Thymus (tissue), 11 donors: ENCODE measurements around the gene KRCC1. TPM values are rescaled to one million over a fixed set of nuclear protein-coding genes. Genes with fewer than 3 reads are reported as not detected.

Source experiments
- DNase-seq, 9 donors: peaks; one replicate each; pipeline ENCODE4 v3.0.0-alpha.2; 2013; ENCODE audit warnings: low spot score in 9 of 9, low read depth in 6 of 9, missing footprints in 1 of 9
- H3K27ac ChIP-seq, 2 donors: one replicate each; pipeline ENCODE4 v1.5.1; 2013; ENCODE audit warnings: control low read depth in 1 of 2, low read depth in 1 of 2, low read length in 1 of 2, mild to moderate bottlenecking in 1 of 2, moderate library complexity in 1 of 2
- H3K27me3 ChIP-seq, 2 donors: one replicate each; pipeline ENCODE4 v1.5.1; 2013; ENCODE audit warnings: low read length in 1 of 2; ENCODE audit not compliant: control insufficient read depth in 2 of 2, insufficient read depth in 1 of 2
- H3K36me3 ChIP-seq, 2 donors: one replicate each; pipeline ENCODE4 v1.5.1; 2013; ENCODE audit warnings: low read length in 1 of 2, mild to moderate bottlenecking in 1 of 2, moderate library complexity in 1 of 2; ENCODE audit not compliant: control insufficient read depth in 2 of 2, insufficient read depth in 2 of 2
- H3K4me1 ChIP-seq, 2 donors: one replicate each; pipeline ENCODE4 v1.5.1; 2013; ENCODE audit warnings: low read length in 2 of 2; ENCODE audit not compliant: control insufficient read depth in 2 of 2, insufficient read depth in 2 of 2
- H3K4me3 ChIP-seq, 2 donors: one replicate each; pipeline ENCODE4 v1.5.1; 2013; ENCODE audit warnings: low read length in 2 of 2, control low read depth in 1 of 2, mild to moderate bottlenecking in 1 of 2
- H3K9me3 ChIP-seq, 2 donors: one replicate each; pipeline ENCODE4 v1.5.1; 2013; ENCODE audit warnings: low read length in 1 of 2, mild to moderate bottlenecking in 1 of 2; ENCODE audit not compliant: control insufficient read depth in 2 of 2, insufficient read depth in 1 of 2
- WGBS: extraction: QIAGEN DNeasy Blood & Tissue Kit; methylation state at CpG from one replicate; pipeline ENCODE4 v1.1.7; 2013; 5-methylcytosine and 5-hydroxymethylcytosine counted together
- polyA plus RNA-seq: library from polyadenylated mRNA; stranded (reverse); fragments of 200-250 nt; gene quantifications from one replicate; pipeline ENCODE4 v1.2.3, GENCODE V29; 2013
- total RNA-seq: library from RNA; stranded (reverse); fragments of 120-200 nt; gene quantifications from one replicate; pipeline ENCODE4 v1.2.4, GENCODE V29; 2013
- donor health status: healthy.

KRCC1 gene
- total and polyA plus RNA-seq, 2 donors = 42.3 to 57.2 TPM

DNA sequence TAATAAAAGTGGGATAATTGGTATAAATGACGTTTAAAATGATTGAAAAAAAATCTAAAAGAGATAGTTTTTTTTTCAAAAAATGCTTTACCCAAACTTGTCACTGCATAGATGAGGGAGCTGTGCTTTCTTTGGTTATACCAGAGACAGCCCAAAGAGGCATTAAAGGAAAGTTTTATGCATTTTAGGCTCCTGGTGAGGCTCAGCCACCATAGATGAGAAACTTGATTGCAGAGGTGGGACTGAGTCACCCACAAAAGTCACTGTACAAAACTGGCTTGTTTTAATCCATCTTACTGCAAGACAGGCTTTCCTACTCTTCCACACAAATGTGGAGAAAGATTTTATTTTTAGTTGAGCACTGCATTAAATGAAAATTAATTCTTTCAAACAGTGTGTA, 14.5 kb upstream of the KRCC1 start:
- Histone ChIP-seq H3K9me3 (no peaks in the 10 kb centered on the region), H3K4me1 (no peaks in the 10 kb centered on the region), H3K4me3 (no peak overlapping the region), H3K36me3 (no peaks in the 10 kb centered on the region), H3K27me3 (peaks cover 0 to 2% of the 10 kb centered on the region in 2 donors), H3K27ac (no peak overlapping the region)
- no peak for DNase-seq
- WGBS = 94% methylated on average over 1 of the region's 1 CpG

- H3K27ac ChIP-seq = no peak overlapping the region
- no peak overlapping the region for H3K4me3 ChIP-seq
- no peaks in the 10 kb centered on the region for H3K36me3 ChIP-seq
- no peaks in the 10 kb centered on the region for H3K4me1 ChIP-seq
- H3K27me3 ChIP-seq = peaks cover 0 to 2% of the 10 kb centered on the region in 2 donors
- no peak for DNase-seq
- H3K9me3 ChIP-seq = no peaks in the 10 kb centered on the region
Observed at GRCh38 chr2:88069117-88069516, 13.5 kb upstream of the KRCC1 start.

DNA sequence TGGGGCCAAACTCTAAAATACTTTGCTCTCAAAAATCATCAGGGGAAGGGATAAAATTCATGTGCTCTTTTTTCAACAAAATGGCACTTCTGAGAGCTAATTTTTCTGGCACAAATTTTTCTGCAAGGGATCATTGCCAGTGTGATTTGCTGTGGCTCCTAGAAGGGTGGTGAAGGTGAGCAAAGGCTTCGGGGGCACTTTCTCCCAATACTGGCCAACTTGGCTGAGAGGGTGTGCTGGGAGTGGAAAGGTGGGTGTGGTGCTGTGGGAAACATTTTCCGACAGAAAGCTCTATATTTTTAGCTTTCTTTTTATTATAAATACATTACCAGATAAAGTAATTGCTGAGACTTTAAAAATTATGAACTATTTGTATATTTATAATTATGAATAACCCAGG, 12.5 kb upstream of the KRCC1 start:
- Histone ChIP-seq H3K36me3 (no peaks in the 10 kb centered on the region), H3K27me3 (no peaks in the 10 kb centered on the region), H3K27ac (no peak overlapping the region), H3K9me3 (no peaks in the 10 kb centered on the region), H3K4me1 (no peaks in the 10 kb centered on the region), H3K4me3 (no peak overlapping the region)
- WGBS = 96% methylated on average over 2 of the region's 2 CpGs
- no peak for DNase-seq

DNA sequence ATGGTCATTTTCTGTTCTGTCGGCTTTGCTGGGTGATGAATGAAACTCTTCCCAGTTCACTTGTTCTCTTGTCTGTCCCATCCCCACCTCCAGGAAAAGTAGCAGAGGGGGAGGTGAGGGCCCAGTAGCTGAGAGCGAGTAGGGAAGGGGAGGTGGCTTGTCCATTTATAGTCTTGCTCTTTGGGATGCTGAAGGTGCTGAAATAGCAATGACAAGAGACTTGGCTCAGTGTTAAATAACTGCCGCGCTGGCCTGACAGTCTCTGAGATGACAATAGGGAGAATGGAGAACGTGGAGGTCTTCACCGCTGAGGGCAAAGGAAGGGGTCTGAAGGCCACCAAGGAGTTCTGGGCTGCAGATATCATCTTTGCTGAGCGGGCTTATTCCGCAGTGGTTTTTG, 12.0 kb upstream of the KRCC1 start, which contains the start of gene SMYD1:
TSS of gene SMYD1 (plus strand) at position 228 of the 400 bp plus-strand sequence. CDS start at position 268, 40 bp downstream.
- no peak within 1 kb of the TSS for H3K4me3 ChIP-seq
- no peaks in the 10 kb centered on the region for H3K4me1 ChIP-seq
- no peaks in the 10 kb centered on the region for H3K27me3 ChIP-seq
- 95% methylated on average over 8 of the region's 8 CpGs for WGBS
- H3K9me3 ChIP-seq = no peaks in the 10 kb centered on the region
- H3K27ac ChIP-seq = no peak within 1 kb of the TSS
- H3K36me3 ChIP-seq = no peaks in the 10 kb centered on the region
- DNase-seq = no peak

DNA sequence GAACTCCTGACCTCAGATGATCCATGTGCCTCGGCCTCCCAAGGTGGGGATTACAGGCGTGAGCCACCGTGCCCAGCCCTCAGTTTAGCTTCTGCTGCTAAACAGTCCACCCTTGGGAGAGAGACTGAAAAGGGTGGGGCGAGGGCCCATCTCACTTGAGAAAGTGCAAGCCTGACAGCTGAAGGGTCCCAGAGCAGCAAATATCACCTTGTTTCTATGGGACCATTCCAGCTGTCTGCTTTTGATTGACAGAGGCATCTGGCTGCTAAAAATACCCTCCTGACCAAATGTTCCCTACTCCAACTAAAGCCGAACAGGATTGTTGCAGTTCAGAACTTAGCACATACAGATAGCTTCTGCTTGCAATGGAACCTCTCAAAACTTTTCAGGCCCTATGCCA, 11.6 kb upstream of the KRCC1 start:
- WGBS = 97% methylated on average over 5 of the region's 5 CpGs
- H3K27ac ChIP-seq = no peak overlapping the region
- DNase-seq = no peak
- H3K27me3 ChIP-seq = no peaks in the 10 kb centered on the region
- peaks cover 0 to 2% of the 10 kb centered on the region in 2 donors for H3K4me1 ChIP-seq
- H3K36me3 ChIP-seq = no peaks in the 10 kb centered on the region
- H3K4me3 ChIP-seq = no peak overlapping the region
- no peaks in the 10 kb centered on the region for H3K9me3 ChIP-seq

DNA sequence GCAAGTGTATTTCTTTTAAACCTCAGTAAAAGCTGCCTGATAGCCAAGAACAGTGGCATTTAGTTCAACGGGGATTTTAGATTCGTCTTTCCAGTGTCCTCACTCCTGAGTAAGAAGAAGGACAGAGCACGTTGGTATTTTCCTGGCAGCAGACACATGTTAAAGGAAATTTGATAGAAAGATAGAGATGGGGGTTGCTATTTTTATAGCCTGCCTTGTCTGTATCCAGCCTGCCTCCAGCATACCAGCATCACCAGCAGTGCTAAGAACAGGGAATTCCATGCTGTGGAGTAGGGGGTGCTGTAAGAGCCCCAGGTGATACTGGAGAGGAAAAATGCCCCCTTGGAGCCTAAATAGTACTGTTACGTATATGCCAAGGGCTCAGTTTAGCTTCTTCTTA, 11.0 kb upstream of the KRCC1 start:
- no peak for DNase-seq
- Histone ChIP-seq H3K4me3 (no peak overlapping the region), H3K36me3 (no peaks in the 10 kb centered on the region), H3K9me3 (no peaks in the 10 kb centered on the region), H3K27ac (no peak overlapping the region), H3K27me3 (no peaks in the 10 kb centered on the region), H3K4me1 (peaks cover 0 to 2% of the 10 kb centered on the region in 2 donors)
- WGBS = 87% methylated on average over 4 of the region's 4 CpGs

GRCh38 chr2:88061295-88061694, 5.7 kb upstream of the KRCC1 start:
- Histone ChIP-seq H3K36me3 (no peaks in the 10 kb centered on the region), H3K4me1 (peaks cover 20 to 23% of the 10 kb centered on the region in 2 donors), H3K27ac (no peak overlapping the region), H3K9me3 (no peaks in the 10 kb centered on the region), H3K27me3 (no peaks in the 10 kb centered on the region), H3K4me3 (no peak overlapping the region)
- no peak for DNase-seq
- WGBS = 97% methylated on average over 3 of the region's 3 CpGs

DNA sequence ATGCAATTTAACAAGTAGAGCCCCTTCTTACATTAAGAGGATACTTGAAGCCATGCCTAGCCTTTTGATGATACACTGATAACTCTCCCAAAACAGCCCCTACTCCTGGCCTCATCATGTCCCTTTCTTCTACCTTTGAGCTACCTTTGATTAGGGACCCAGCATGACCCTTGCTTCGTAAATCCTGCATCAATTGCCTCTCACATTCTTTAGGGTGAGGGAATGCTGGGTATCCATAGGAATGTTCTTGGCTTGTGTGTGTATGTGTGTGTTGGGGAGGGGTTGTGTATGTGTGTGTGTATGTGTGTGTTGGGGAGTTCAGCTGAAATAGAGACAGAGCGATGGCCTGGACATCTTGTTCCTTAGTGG, 5.3 kb upstream of the KRCC1 start:
- 95% methylated on average over 2 of the region's 2 CpGs for WGBS
- DNase-seq = no peak

DNA sequence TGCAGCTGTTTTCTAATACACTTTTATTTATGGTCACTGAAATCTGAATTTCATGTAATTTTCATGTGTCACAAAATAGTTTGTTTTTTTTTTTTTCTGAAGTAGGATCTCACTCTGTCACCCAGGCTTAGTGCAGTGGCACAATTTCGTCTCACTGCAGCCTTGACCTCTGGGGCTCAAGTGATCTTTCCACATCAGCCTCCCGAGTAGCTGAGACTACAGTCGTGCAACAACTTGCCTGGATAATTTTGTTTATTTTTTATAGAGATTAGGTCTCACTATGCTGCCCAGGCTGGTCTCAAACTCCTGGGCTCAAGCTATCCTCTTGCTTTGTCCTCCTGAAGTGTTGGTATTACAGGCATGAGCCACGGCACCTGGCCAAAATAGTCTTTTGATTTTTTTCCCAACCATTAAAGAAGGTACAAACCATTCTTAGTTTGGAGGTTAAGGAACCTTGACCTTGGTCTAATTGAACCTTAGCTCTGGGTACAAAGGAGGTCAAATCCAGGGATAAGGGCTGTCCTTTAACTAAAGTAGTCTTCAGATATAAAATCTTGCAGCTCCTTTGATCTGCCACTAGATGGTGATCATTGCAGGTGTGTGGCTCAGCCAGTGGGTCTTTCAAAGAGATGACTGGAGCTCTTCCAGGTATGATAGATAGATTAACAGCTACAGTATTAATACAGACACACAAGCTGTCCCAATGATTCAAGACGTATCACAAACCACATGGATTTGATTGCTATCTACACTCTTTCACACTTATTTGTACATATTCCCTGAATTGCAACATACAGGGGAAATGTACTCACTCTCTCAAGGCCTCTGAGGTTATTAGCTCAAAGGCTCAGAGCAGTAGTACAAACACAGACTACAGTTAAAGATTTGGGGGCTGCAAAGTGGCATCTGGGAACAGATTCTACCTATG, 4.7 kb upstream of the KRCC1 start:
- no peak overlapping the region for H3K4me3 ChIP-seq
- H3K27ac ChIP-seq = no peak overlapping the region
- WGBS = 76% methylated on average over 5 of the region's 5 CpGs
- no peaks in the 10 kb centered on the region for H3K27me3 ChIP-seq
- DNase-seq = peak in 2 of 9 donors; percentile 33 to 55
- H3K36me3 ChIP-seq = no peaks in the 10 kb centered on the region
- peaks cover 25 to 29% of the 10 kb centered on the region in 2 donors for H3K4me1 ChIP-seq
- no peaks in the 10 kb centered on the region for H3K9me3 ChIP-seq

More for the DNA sequence above, 5.3 kb upstream of the KRCC1 start:
- peaks cover 25 to 27% of the 10 kb centered on the region in 2 donors for H3K4me1 ChIP-seq
- H3K36me3 ChIP-seq = no peaks in the 10 kb centered on the region
- no peaks in the 10 kb centered on the region for H3K27me3 ChIP-seq
- H3K9me3 ChIP-seq = no peaks in the 10 kb centered on the region
- H3K4me3 ChIP-seq = no peak overlapping the region
- no peak overlapping the region for H3K27ac ChIP-seq
